Fibroblast of lung (primary cell): Measurements from ENCODE around the gene TMEM40. TPM values are rescaled to one million over a fixed set of nuclear protein-coding genes. Genes with fewer than 3 reads are reported as not detected.

Experiments
- DNase-seq, 2 donors: peaks; one replicate each; pipeline versions ENCODE4 v3.0.0 to v3.0.0-alpha.2; 2010; ENCODE audit warnings: low read depth in 2 of 2
- H2AFZ ChIP-seq: 2 replicates; pipeline ENCODE4 v1.5.1; 2012; ENCODE audit warnings: low read length, control low read depth, inconsistent platforms
- H3K27ac ChIP-seq: 2 replicates; pipeline ENCODE4 v1.5.1; 2011; ENCODE audit warnings: low read length, control low read depth; ENCODE audit not compliant: insufficient read depth
- H3K27me3 ChIP-seq: 2 replicates; pipeline ENCODE4 v1.5.1; 2011; ENCODE audit warnings: mild to moderate bottlenecking, low read length; ENCODE audit not compliant: control insufficient read depth, insufficient read depth
- H3K36me3 ChIP-seq: 2 replicates; pipeline ENCODE4 v1.5.1; 2011; ENCODE audit warnings: low read length; ENCODE audit not compliant: control insufficient read depth, insufficient read depth
- H3K4me1 ChIP-seq: 2 replicates; pipeline ENCODE4 v1.5.1; 2011; ENCODE audit warnings: low read length; ENCODE audit not compliant: control insufficient read depth, insufficient read depth; ENCODE audit errors: extremely low read depth
- H3K4me2 ChIP-seq: 2 replicates; pipeline ENCODE4 v1.5.1; 2011; ENCODE audit warnings: low read length, control low read depth; ENCODE audit not compliant: insufficient read depth; ENCODE audit errors: extremely low read depth
- H3K4me3 ChIP-seq, 4 experiments: fragments of 200-600 bp in 1 of 4; sonication (generic) in 1 of 4; replicated peaks in 1 of 4; 2 replicates each; pipeline ENCODE4 v1.5.1; 2011 to 2016; ENCODE audit warnings: low read length in 4 of 4, low read depth in 3 of 4, mild to moderate bottlenecking in 3 of 4, control low read depth in 2 of 4, inconsistent platforms in 1 of 4, mixed read lengths in 1 of 4; ENCODE audit not compliant: insufficient read depth in 1 of 4; ENCODE audit errors: control extremely low read depth in 1 of 4
- H3K79me2 ChIP-seq: 2 replicates; pipeline ENCODE4 v1.5.1; 2012; ENCODE audit warnings: mild to moderate bottlenecking, low read length, inconsistent platforms; ENCODE audit not compliant: control insufficient read depth, insufficient read depth
- H3K9ac ChIP-seq: 2 replicates; pipeline ENCODE4 v1.5.1; 2011; ENCODE audit warnings: mild to moderate bottlenecking, low read length, control low read depth; ENCODE audit not compliant: insufficient read depth
- H3K9me3 ChIP-seq: 2 replicates; pipeline ENCODE4 v1.5.1; 2012; ENCODE audit warnings: low read depth, low read length; ENCODE audit not compliant: control insufficient read depth, insufficient read depth
- H4K20me1 ChIP-seq: 2 replicates; pipeline ENCODE4 v1.5.1; 2011; ENCODE audit warnings: low read length; ENCODE audit not compliant: control insufficient read depth, insufficient read depth; ENCODE audit errors: extremely low read depth
- CTCF ChIP-seq, 2 donors: IDR thresholded peaks in 1 of 2; conservative IDR thresholded peaks in 1 of 2; 1 replicate in 1 of 2; 2 replicates in 1 of 2; pipeline ENCODE4 v1.5.1; 2011 to 2012; ENCODE audit warnings: low read length in 2 of 2, control low read depth in 1 of 2, inconsistent platforms in 1 of 2, low read depth in 1 of 2, mild to moderate bottlenecking in 1 of 2
- EZH2 ChIP-seq: IDR thresholded peaks from 2 replicates; pipeline ENCODE4 v1.5.1; 2012; ENCODE audit warnings: low read length, control low read depth, mild to moderate bottlenecking; ENCODE audit errors: missing control alignments
- polyA plus RNA-seq, 2 donors: library from polyadenylated mRNA; depleted of rRNA in 1 of 2; stranded (reverse) in 1 of 2; unstranded in 1 of 2; fragments of >200 nt; gene quantifications; 2 replicates each; pipeline ENCODE4 v1.2.1, GENCODE V29; 2011 to 2012; ENCODE audit warnings: missing spikeins in 1 of 2
- total RNA-seq: library from RNA; depleted of rRNA; stranded (reverse); fragments of >200 nt; gene quantifications from 2 replicates; pipeline ENCODE4 v1.2.1, GENCODE V29; 2014

The TMEM40 gene
- total and polyA plus RNA-seq, 2 donors (not counting 1 experiment from before 2014, with no cell fraction given), result under 0.01 to 0.33 TPM

- DNase-seq, result no peak
- Histone ChIP-seq H3K4me1 (no peaks in the 10 kb centered on the region), H3K27ac (no peak overlapping the region), H3K9me3 (no peaks in the 10 kb centered on the region), H3K36me3 (no peaks in the 10 kb centered on the region), H4K20me1 (no peaks in the 10 kb centered on the region), H3K79me2 (no peaks in the 10 kb centered on the region), H3K27me3 (peaks cover 5% of the 10 kb centered on the region), H3K4me3 (no peak overlapping the region), H3K9ac (no peak overlapping the region), H3K4me2 (no peak overlapping the region), H2AFZ (no peak overlapping the region)
- no peak for TF ChIP-seq CTCF (conservative IDR thresholded peaks at IDR 0.05 in 1 of 2, IDR thresholded peaks at IDR 0.05 in 1 of 2; ENCODE audit: low read depth in 1 of 2, low read length in 2 of 2)
- TF ChIP-seq EZH2, result no peak
Observed at GRCh38 chr3:12727937-12728336, 31.1 kb downstream of the TMEM40 start.

GRCh38 chr3:12727481-12727880, 31.6 kb downstream of the TMEM40 start:
- no peaks in the 10 kb centered on the region for H3K79me2 ChIP-seq
- no peak for DNase-seq
- H3K36me3 ChIP-seq, result no peaks in the 10 kb centered on the region
- no peak overlapping the region for H2AFZ ChIP-seq
- H3K27ac ChIP-seq, result no peak overlapping the region
- TF ChIP-seq EZH2, result no peak
- H3K4me1 ChIP-seq, result no peaks in the 10 kb centered on the region
- H3K27me3 ChIP-seq, result peaks cover 5% of the 10 kb centered on the region
- H3K4me3 ChIP-seq, result no peak overlapping the region
- no peaks in the 10 kb centered on the region for H3K9me3 ChIP-seq
- H3K4me2 ChIP-seq, result no peak overlapping the region
- H3K9ac ChIP-seq, result no peak overlapping the region
- H4K20me1 ChIP-seq, result no peaks in the 10 kb centered on the region

GRCh38 chr3:12725436-12725835, 33.6 kb downstream of the TMEM40 start:
- Histone ChIP-seq H3K4me2 (no peak overlapping the region), H3K9ac (no peak overlapping the region)

More at GRCh38 chr3:12725436-12725835, 33.6 kb downstream of the TMEM40 start:
- no peak for DNase-seq
- Histone ChIP-seq H3K36me3 (no peaks in the 10 kb centered on the region), H3K27ac (no peak overlapping the region), H3K4me3 (no peak overlapping the region), H3K79me2 (no peaks in the 10 kb centered on the region), H4K20me1 (no peaks in the 10 kb centered on the region), H2AFZ (no peak overlapping the region), H3K9me3 (no peaks in the 10 kb centered on the region), H3K4me1 (no peaks in the 10 kb centered on the region), H3K27me3 (peaks cover 5% of the 10 kb centered on the region)
- no peak for TF ChIP-seq CTCF (conservative IDR thresholded peaks at IDR 0.05 in 1 of 2, IDR thresholded peaks at IDR 0.05 in 1 of 2; ENCODE audit: low read depth in 1 of 2, low read length in 2 of 2)
